HEK293 (cell line): ENCODE measurements around the gene RPS4Y2.

Source experiments
- CTCF ChIA-PET: fragments of 350-600 bp; formaldehyde crosslinking; extraction: SDS; loops from one replicate; lab custom pipeline; 2021; ENCODE audit warnings: antibody characterized with exemption; lab: Yijun Ruan, JAX
- POLR2A ChIA-PET: fragments of 300-600 bp; formaldehyde crosslinking; extraction: SDS; loops from one replicate; lab custom pipeline; 2020; ENCODE audit warnings: antibody characterized with exemption, inconsistent platforms; lab: Yijun Ruan, JAX
- H3K27ac ChIP-seq: fragments of 200-500 bp; sonication (Bioruptor generic); 2 replicates; pipeline ENCODE4 v1.5.1; 2014; ENCODE audit warnings: low read depth, low read length, control low read depth, inconsistent platforms; ENCODE audit errors: extremely low read depth
- H3K36me3 ChIP-seq, 2 experiments: fragments of 200-500 bp in 1 of 2; sonication (Bioruptor generic) in 1 of 2; 1 replicate in 1 of 2; 2 replicates in 1 of 2; pipeline ENCODE4 v1.5.1; 2014 to 2017; ENCODE audit warnings: inconsistent platforms in 2 of 2, low read length in 2 of 2; ENCODE audit not compliant: control insufficient read depth in 2 of 2, insufficient read depth in 1 of 2
- H3K4me1 ChIP-seq: fragments of 200-500 bp; sonication (Bioruptor generic); 2 replicates; pipeline ENCODE4 v1.5.1; 2014; ENCODE audit warnings: mild to moderate bottlenecking, low read length, inconsistent platforms; ENCODE audit not compliant: control insufficient read depth, insufficient read depth
- H3K4me3 ChIP-seq: 2 replicates; pipeline ENCODE4 v1.5.1; 2011; ENCODE audit warnings: low read depth, mild to moderate bottlenecking, control low read depth, low read length, moderate library complexity
- H3K9me3 ChIP-seq: fragments of 200-500 bp; sonication (Bioruptor generic); 2 replicates; pipeline ENCODE4 v1.5.1; 2014; ENCODE audit warnings: low read depth, low read length, inconsistent platforms; ENCODE audit not compliant: control insufficient read depth, insufficient read depth
- SALL2 ChIP-seq: fragments of 450-650 bp; formaldehyde crosslinking; IDR thresholded peaks from 2 replicates; pipeline ENCODE4 v1.5.0; 2017; ENCODE audit warnings: missing biosample characterization, mild to moderate bottlenecking, missing genetic modification characterization, borderline replicate concordance
- YY2 ChIP-seq: fragments of 450-650 bp; formaldehyde crosslinking; IDR thresholded peaks from 2 replicates; pipeline ENCODE4 v1.5.1; 2016; ENCODE audit warnings: missing biosample characterization, missing genetic modification characterization
- ZBTB8A ChIP-seq: fragments of 450-650 bp; formaldehyde crosslinking; IDR thresholded peaks from 2 replicates; pipeline ENCODE4 v1.5.1; 2016; ENCODE audit warnings: missing biosample characterization, missing genetic modification characterization
- ZFP3 ChIP-seq: fragments of 450-650 bp; formaldehyde crosslinking; IDR thresholded peaks from 2 replicates; pipeline ENCODE4 v1.5.1; 2016; ENCODE audit warnings: low read depth, missing biosample characterization, missing genetic modification characterization
- ZNF132 ChIP-seq: fragments of 450-650 bp; formaldehyde crosslinking; IDR thresholded peaks from 2 replicates; pipeline ENCODE4 v1.5.1; 2017; ENCODE audit warnings: missing biosample characterization, missing genetic modification characterization, borderline replicate concordance
- ZNF138 ChIP-seq: fragments of 450-650 bp; formaldehyde crosslinking; IDR thresholded peaks from 2 replicates; pipeline ENCODE4 v1.5.1; 2016; ENCODE audit warnings: missing biosample characterization, missing genetic modification characterization, borderline replicate concordance
- ZNF266 ChIP-seq: fragments of 450-650 bp; formaldehyde crosslinking; IDR thresholded peaks from 2 replicates; pipeline ENCODE4 v1.5.1; 2016; ENCODE audit warnings: missing biosample characterization, missing genetic modification characterization, low read depth
- ZNF274 ChIP-seq, 2 experiments: fragments of 200-500 bp in 1 of 2; fragments of 450-650 bp in 1 of 2; sonication (Bioruptor generic) in 1 of 2; formaldehyde crosslinking in 1 of 2; IDR thresholded peaks; 2 replicates each; pipeline versions ENCODE4 v1.5.1 to v1.6.1; 2014 to 2016; ENCODE audit warnings: borderline replicate concordance in 1 of 2, inconsistent platforms in 1 of 2, low read length in 1 of 2, missing biosample characterization in 1 of 2, missing genetic modification characterization in 1 of 2
- ZNF423 ChIP-seq: fragments of 450-650 bp; formaldehyde crosslinking; IDR thresholded peaks from 2 replicates; pipeline ENCODE4 v1.5.1; 2016; ENCODE audit warnings: missing biosample characterization, missing genetic modification characterization
- ZNF426 ChIP-seq: fragments of 450-650 bp; formaldehyde crosslinking; IDR thresholded peaks from 2 replicates; pipeline ENCODE4 v1.5.1; 2017; ENCODE audit warnings: missing biosample characterization, missing genetic modification characterization, mild to moderate bottlenecking, inconsistent platforms, moderate library complexity
- ZNF558 ChIP-seq: fragments of 450-650 bp; formaldehyde crosslinking; IDR thresholded peaks from 2 replicates; pipeline ENCODE4 v1.5.1; 2016; ENCODE audit warnings: missing biosample characterization, missing genetic modification characterization
- ZNF623 ChIP-seq: fragments of 450-650 bp; formaldehyde crosslinking; IDR thresholded peaks from 2 replicates; pipeline ENCODE4 v1.5.1; 2016; ENCODE audit warnings: missing biosample characterization, missing genetic modification characterization
- ZNF785 ChIP-seq: fragments of 450-650 bp; formaldehyde crosslinking; IDR thresholded peaks from 2 replicates; pipeline ENCODE4 v1.5.1; 2016; ENCODE audit warnings: missing biosample characterization, missing genetic modification characterization
- ZSCAN16 ChIP-seq: fragments of 450-650 bp; formaldehyde crosslinking; IDR thresholded peaks from 2 replicates; pipeline ENCODE4 v1.5.1; 2016; ENCODE audit warnings: missing biosample characterization, missing genetic modification characterization
- ZXDB ChIP-seq: fragments of 450-650 bp; formaldehyde crosslinking; IDR thresholded peaks from 2 replicates; pipeline ENCODE4 v1.5.1; 2016; ENCODE audit warnings: missing biosample characterization, missing genetic modification characterization
- TF ChIP-seq, protein P1 (sequence below): fragments of 450-650 bp; formaldehyde crosslinking; IDR thresholded peaks from 2 replicates; pipeline ENCODE4 v1.5.1; 2016; ENCODE audit warnings: missing biosample characterization, missing genetic modification characterization
- TF ChIP-seq, protein P2 (sequence below): fragments of 450-650 bp; formaldehyde crosslinking; IDR thresholded peaks from 2 replicates; pipeline ENCODE4 v1.5.1; 2016; ENCODE audit warnings: missing biosample characterization, missing genetic modification characterization
- TF ChIP-seq, protein P3 (sequence below): fragments of 450-650 bp; formaldehyde crosslinking; IDR thresholded peaks from 2 replicates; pipeline ENCODE4 v1.5.1; 2016; ENCODE audit warnings: missing biosample characterization, missing genetic modification characterization
- TF ChIP-seq, protein P4 (sequence below): fragments of 450-650 bp; formaldehyde crosslinking; IDR thresholded peaks from 2 replicates; pipeline ENCODE4 v1.5.1; 2016; ENCODE audit warnings: missing biosample characterization, missing genetic modification characterization

The RPS4Y2 gene

DNA sequence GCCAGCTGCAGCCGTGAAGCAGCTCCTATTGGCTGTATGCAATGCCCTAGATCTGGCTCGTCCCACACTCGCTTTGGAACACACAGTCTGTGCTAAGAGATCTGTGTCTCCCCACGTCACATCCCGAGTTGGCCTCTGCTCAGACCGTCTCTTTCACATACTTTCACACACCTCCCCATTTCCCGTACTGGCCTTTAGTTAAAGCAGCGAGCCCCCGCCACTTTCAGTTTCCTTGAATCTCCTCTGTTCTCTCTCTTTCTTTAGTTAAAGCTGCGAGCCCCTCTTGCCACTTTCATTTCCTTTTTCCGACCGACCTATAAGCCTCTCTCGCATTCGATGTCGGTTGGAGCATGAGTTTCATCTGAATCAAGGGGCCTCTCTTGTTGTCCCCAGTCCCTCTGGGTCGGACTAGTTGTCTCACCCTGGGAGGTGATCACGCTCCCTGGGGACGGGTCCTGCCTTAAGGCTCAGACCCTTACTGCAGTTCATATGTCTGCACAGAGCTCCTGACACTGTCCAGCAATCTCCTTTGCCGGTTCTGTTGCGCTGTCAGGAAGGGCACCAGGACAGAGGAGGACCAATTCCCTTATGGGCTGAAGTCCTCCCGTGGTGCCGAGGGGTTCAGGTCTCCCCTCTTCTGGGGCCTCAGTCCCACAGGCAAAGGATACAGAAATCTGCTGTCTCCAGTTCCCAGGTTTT is 42.6 kb downstream of the RPS4Y2 start:
- TF ChIP-seq, protein P1, sequence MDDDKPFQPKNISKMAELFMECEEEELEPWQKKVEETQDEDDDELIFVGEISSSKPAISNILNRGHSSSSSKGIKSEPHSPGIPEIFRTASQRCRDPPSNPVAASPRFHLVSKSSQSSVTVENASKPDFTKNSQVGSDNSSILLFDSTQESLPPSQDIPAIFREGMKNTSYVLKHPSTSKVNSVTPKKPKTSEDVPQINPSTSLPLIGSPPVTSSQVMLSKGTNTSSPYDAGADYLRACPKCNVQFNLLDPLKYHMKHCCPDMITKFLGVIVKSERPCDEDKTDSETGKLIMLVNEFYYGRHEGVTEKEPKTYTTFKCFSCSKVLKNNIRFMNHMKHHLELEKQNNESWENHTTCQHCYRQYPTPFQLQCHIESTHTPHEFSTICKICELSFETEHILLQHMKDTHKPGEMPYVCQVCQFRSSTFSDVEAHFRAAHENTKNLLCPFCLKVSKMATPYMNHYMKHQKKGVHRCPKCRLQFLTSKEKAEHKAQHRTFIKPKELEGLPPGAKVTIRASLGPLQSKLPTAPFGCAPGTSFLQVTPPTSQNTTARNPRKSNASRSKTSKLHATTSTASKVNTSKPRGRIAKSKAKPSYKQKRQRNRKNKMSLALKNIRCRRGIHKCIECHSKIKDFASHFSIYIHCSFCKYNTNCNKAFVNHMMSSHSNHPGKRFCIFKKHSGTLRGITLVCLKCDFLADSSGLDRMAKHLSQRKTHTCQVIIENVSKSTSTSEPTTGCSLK (tag by site-specific recombination) = no peak
- no peak for TF ChIP-seq ZNF274 (IDR thresholded peaks at IDR 0.05; ENCODE audit: low read length)
- no peak for TF ChIP-seq ZNF274 (tag by site-specific recombination; IDR thresholded peaks at IDR 0.05; ENCODE audit: borderline replicate concordance)
- no peak for TF ChIP-seq ZNF785 (tag by site-specific recombination)
- TF ChIP-seq SALL2 (tag by site-specific recombination) = no peak
- TF ChIP-seq ZSCAN16 (tag by site-specific recombination) = no peak
- TF ChIP-seq ZNF266 = no peak
- TF ChIP-seq, protein P2, sequence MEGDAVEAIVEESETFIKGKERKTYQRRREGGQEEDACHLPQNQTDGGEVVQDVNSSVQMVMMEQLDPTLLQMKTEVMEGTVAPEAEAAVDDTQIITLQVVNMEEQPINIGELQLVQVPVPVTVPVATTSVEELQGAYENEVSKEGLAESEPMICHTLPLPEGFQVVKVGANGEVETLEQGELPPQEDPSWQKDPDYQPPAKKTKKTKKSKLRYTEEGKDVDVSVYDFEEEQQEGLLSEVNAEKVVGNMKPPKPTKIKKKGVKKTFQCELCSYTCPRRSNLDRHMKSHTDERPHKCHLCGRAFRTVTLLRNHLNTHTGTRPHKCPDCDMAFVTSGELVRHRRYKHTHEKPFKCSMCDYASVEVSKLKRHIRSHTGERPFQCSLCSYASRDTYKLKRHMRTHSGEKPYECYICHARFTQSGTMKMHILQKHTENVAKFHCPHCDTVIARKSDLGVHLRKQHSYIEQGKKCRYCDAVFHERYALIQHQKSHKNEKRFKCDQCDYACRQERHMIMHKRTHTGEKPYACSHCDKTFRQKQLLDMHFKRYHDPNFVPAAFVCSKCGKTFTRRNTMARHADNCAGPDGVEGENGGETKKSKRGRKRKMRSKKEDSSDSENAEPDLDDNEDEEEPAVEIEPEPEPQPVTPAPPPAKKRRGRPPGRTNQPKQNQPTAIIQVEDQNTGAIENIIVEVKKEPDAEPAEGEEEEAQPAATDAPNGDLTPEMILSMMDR = no peak
- TF ChIP-seq ZNF423 (tag by site-specific recombination) = no peak
- TF ChIP-seq, protein P3, sequence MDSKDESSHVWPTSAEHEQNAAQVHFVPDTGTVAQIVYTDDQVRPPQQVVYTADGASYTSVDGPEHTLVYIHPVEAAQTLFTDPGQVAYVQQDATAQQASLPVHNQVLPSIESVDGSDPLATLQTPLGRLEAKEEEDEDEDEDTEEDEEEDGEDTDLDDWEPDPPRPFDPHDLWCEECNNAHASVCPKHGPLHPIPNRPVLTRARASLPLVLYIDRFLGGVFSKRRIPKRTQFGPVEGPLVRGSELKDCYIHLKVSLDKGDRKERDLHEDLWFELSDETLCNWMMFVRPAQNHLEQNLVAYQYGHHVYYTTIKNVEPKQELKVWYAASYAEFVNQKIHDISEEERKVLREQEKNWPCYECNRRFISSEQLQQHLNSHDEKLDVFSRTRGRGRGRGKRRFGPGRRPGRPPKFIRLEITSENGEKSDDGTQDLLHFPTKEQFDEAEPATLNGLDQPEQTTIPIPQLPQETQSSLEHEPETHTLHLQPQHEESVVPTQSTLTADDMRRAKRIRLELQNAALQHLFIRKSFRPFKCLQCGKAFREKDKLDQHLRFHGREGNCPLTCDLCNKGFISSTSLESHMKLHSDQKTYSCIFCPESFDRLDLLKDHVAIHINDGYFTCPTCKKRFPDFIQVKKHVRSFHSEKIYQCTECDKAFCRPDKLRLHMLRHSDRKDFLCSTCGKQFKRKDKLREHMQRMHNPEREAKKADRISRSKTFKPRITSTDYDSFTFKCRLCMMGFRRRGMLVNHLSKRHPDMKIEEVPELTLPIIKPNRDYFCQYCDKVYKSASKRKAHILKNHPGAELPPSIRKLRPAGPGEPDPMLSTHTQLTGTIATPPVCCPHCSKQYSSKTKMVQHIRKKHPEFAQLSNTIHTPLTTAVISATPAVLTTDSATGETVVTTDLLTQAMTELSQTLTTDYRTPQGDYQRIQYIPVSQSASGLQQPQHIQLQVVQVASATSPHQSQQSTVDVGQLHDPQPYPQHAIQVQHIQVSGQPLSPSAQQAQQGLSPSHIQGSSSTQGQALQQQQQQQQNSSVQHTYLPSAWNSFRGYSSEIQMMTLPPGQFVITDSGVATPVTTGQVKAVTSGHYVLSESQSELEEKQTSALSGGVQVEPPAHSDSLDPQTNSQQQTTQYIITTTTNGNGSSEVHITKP (tag by site-specific recombination) = no peak
- TF ChIP-seq YY2 (tag by site-specific recombination) = no peak
- no peak for TF ChIP-seq ZFP3
- TF ChIP-seq, protein P4, sequence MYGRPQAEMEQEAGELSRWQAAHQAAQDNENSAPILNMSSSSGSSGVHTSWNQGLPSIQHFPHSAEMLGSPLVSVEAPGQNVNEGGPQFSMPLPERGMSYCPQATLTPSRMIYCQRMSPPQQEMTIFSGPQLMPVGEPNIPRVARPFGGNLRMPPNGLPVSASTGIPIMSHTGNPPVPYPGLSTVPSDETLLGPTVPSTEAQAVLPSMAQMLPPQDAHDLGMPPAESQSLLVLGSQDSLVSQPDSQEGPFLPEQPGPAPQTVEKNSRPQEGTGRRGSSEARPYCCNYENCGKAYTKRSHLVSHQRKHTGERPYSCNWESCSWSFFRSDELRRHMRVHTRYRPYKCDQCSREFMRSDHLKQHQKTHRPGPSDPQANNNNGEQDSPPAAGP = no peak
- TF ChIP-seq ZBTB8A (tag by site-specific recombination) = no peak
- TF ChIP-seq ZNF558 (tag by site-specific recombination) = no peak
- no peak for TF ChIP-seq ZNF623 (tag by site-specific recombination)
- no peak for TF ChIP-seq ZNF138 (tag by site-specific recombination)
- TF ChIP-seq ZNF132 (tag by site-specific recombination) = no peak
- TF ChIP-seq ZNF426 (tag by site-specific recombination) = no peak
- TF ChIP-seq ZXDB (tag by site-specific recombination) = no peak
- ChIA-PET POLR2A (no interaction called here), CTCF (no interaction called here)
- Histone ChIP-seq H3K27ac (no peak overlapping the region), H3K4me1 (no peaks in the 10 kb centered on the region), H3K9me3 (no peaks in the 10 kb centered on the region), H3K4me3 (no peak overlapping the region), H3K36me3 (no peaks in the 10 kb centered on the region)
